ENCODE data around the gene ASPG. TPM values are rescaled to one million over a fixed set of nuclear protein-coding genes. Genes with fewer than 3 reads are reported as not detected.

ASPG gene
- total RNA-seq, 2 donors from 2014 or later, result 78.5 to 161 TPM

DNA sequence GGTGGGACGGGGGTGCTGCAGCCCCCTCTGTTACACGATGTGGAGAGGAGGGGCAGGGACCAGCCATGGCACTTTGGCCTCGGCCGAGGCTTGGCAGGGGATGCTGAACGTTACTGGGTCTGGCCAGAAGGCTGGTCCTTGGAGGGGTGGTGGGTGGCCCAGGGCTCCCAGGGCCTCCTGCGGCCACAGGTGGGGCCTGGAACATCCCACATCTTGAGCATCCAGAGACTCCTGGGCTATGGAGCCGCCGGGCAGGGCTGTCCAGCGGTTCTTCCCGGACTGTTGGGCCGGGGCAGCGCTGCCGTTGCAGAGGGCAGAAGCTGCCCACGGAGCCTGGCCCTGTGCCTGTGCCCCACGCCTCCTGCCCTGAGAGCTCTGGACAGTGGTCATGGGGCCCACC, 68.7 kb downstream of the ASPG start:
- TF ChIP-seq CTCF (IDR thresholded peaks at IDR 0.05), result no peak
- Histone ChIP-seq H3K27me3 (no peaks in the 10 kb centered on the region), H3K36me3 (no peaks in the 10 kb centered on the region), H3K4me1 (peaks cover 0 to 51% of the 10 kb centered on the region in 2 donors), H3K9me3 (no peaks in the 10 kb centered on the region), H3K27ac (no peak overlapping the region), H3K4me3 (no peak overlapping the region)
- DNase-seq (ENCODE audit: low spot score), result no peak

DNA sequence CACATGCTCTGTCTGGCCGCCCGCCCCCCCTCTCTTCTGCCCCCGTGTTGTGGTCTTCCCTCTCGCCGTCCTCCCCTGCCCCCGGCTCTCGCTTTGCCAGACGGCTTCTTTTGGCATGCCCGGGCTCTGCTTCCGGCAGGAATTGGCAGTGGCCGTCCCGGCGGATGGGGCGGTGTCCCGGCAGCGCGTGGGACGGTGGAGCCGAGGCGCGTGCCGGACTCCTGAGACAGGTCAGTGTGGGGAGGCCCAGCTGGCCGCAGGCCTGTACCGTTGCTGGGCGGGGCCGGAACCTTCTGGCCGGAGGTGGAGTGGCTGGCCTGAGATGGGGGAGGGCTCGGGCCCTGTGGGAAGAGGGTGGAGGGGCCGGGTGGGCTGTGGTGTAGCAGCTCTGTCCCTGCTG, 70.0 kb downstream of the ASPG start:
- Histone ChIP-seq H3K36me3 (no peaks in the 10 kb centered on the region), H3K9me3 (no peaks in the 10 kb centered on the region), H3K4me3 (no peak overlapping the region), H3K4me1 (peaks cover 0 to 41% of the 10 kb centered on the region in 2 donors), H3K27ac (no peak overlapping the region), H3K27me3 (no peaks in the 10 kb centered on the region)
- DNase-seq (ENCODE audit: low spot score), result no peak
- TF ChIP-seq CTCF (IDR thresholded peaks at IDR 0.05), result no peak

DNA sequence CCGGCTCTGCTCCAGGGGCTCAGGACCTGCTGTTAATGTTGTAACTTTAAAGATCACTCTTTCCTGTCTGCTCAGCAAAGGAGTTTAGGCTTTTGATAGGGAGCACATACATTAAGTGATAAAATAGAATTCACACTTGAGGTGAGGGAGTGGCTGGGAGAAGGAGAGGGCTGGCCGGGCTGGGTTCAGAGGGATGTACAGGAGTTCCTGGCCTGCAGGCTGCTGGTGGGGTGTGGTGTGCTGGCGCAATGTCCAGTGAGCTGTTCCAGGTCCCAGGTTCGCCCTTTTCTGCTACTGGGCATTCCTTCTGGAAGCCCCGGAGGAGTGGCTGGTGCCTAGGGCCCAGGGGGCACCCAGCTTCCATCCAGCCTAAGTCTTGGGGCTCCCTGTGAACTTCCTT, 70.6 kb downstream of the ASPG start:
- Histone ChIP-seq H3K4me1 (peaks cover 0 to 39% of the 10 kb centered on the region in 2 donors), H3K9me3 (no peaks in the 10 kb centered on the region), H3K4me3 (no peak overlapping the region), H3K27me3 (no peaks in the 10 kb centered on the region), H3K36me3 (no peaks in the 10 kb centered on the region), H3K27ac (no peak overlapping the region)
- TF ChIP-seq CTCF (IDR thresholded peaks at IDR 0.05), result no peak
- no peak for DNase-seq (ENCODE audit: low spot score)

DNA sequence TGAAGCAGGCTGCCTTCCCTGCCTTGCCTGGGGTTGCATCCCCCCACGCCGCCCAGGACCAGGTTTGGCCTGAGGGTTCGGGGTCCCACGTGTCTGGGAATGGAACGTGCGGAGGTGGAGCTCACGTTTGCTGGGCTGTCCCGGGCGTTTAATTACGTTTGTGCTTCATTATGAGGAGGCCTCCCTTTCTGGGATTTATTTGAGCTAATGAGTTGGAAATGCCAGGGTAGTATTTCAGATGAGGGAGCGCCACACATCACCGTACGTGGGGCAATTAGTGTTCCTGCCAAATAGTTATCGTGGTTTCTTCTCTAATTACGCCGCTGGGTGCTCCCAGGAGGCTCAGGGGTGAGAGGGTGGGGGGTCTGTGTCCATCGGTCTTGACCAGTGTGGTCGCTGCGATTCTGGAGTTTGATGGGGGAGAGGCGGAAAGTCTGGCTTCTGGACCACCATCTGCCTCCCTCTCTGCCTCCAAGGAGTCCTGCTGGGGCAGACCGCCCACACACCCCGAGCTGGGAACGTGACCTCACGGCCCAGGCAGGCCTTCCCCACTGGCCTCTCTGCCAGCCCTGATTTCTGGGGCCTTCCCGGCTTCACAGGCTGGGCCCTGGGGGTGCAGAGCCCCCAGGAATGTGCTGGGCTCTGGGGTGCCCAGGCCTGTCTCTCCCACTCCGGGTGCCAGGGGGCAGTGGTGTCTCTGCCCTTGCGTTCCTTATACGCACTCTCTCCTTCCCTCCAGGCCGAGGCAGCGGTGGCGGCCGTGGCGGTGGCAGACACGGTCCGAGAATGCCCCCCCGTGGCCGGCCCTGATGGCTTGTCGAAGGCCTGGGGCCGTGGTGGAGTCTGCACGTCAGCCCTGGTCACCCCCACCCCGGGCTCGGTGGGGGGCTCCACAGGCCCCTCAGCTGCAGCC, 71.8 kb downstream of the ASPG start:
- no peak overlapping the region for H3K4me3 ChIP-seq
- DNase-seq (ENCODE audit: low spot score), result no peak
- no peak for TF ChIP-seq CTCF (IDR thresholded peaks at IDR 0.05)
- H3K36me3 ChIP-seq, result no peaks in the 10 kb centered on the region
- H3K9me3 ChIP-seq, result no peaks in the 10 kb centered on the region
- H3K4me1 ChIP-seq, result peaks cover 0 to 39% of the 10 kb centered on the region in 2 donors
- H3K27me3 ChIP-seq, result no peaks in the 10 kb centered on the region
- H3K27ac ChIP-seq, result peak overlapping the region in 1 of 2 donors; percentile 71

GRCh38 chr14:104158827-104159798, 73.6 kb downstream of the ASPG start:
- peak; percentile 61 for DNase-seq (ENCODE audit: low spot score)
- H3K36me3 ChIP-seq, result no peaks in the 10 kb centered on the region
- no peak for TF ChIP-seq CTCF (IDR thresholded peaks at IDR 0.05)
- no peaks in the 10 kb centered on the region for H3K27me3 ChIP-seq
- H3K27ac ChIP-seq, result peak overlapping the region; percentile 53 to 71
- H3K4me1 ChIP-seq, result peaks cover 0 to 39% of the 10 kb centered on the region in 2 donors
- no peak overlapping the region for H3K4me3 ChIP-seq
- H3K9me3 ChIP-seq, result no peaks in the 10 kb centered on the region
